NCI-H1105 (cell line): ENCODE results near the gene KDM5A.
"Not testable (repeated sequence)": the region's sequence is repeated elsewhere in the genome, so short reads cannot be mapped to it uniquely, and the experiment has no call there.

Experiments used
- DNase-seq: peaks from one replicate; lab custom pipeline; 2025; lab: John Stamatoyannopoulos, UW

Gene KDM5A

GRCh38 chr12:238736-239398 is 150.3 kb downstream of the KDM5A start:
- DNase-seq: no peak

GRCh38 chr12:238116-238515 is 151.0 kb downstream of the KDM5A start:
- no peak for DNase-seq

GRCh38 chr12:237026-237815 is 151.9 kb downstream of the KDM5A start:
- DNase-seq: no peak

- DNase-seq: no peak
Observed at GRCh38 chr12:236445-236844, 152.7 kb downstream of the KDM5A start.

- not testable (repeated sequence) for DNase-seq
Observed at GRCh38 chr12:235967-236366, 153.2 kb downstream of the KDM5A start.

- DNase-seq: no peak
Observed at GRCh38 chr12:234891-235415, 154.2 kb downstream of the KDM5A start.

GRCh38 chr12:234019-234418 is 155.1 kb downstream of the KDM5A start:
- DNase-seq: no peak

- no peak for DNase-seq
Observed at GRCh38 chr12:233615-233968, 155.5 kb downstream of the KDM5A start.

- DNase-seq: no peak
Observed at GRCh38 chr12:232731-233614, 156.1 kb downstream of the KDM5A start.

- no peak for DNase-seq
Observed at GRCh38 chr12:230925-231671, 158.0 kb downstream of the KDM5A start.
